Skin epidermis (tissue), 12 donors: ENCODE results near the gene MEA1.
"Not testable (repeated sequence)": the region's sequence is repeated elsewhere in the genome, so short reads cannot be mapped to it uniquely, and the experiment has no call there.

Source experiments
- H3K27ac ChIP-seq, 21 experiments: fragments of 200-600 bp; sonication (generic) in 11 of 21; one replicate each; pipeline ENCODE4 v1.5.0; 2020; ENCODE audit warnings: mild to moderate bottlenecking in 3 of 21, inconsistent platforms in 2 of 21, moderate library complexity in 2 of 21
- H3K4me3 ChIP-seq, 7 experiments: fragments of 200-600 bp; sonication (generic) in 2 of 7; one replicate each; pipeline ENCODE4 v1.5.0; 2020; ENCODE audit warnings: inconsistent platforms in 2 of 7, mild to moderate bottlenecking in 2 of 7, moderate library complexity in 1 of 7

The MEA1 gene

DNA sequence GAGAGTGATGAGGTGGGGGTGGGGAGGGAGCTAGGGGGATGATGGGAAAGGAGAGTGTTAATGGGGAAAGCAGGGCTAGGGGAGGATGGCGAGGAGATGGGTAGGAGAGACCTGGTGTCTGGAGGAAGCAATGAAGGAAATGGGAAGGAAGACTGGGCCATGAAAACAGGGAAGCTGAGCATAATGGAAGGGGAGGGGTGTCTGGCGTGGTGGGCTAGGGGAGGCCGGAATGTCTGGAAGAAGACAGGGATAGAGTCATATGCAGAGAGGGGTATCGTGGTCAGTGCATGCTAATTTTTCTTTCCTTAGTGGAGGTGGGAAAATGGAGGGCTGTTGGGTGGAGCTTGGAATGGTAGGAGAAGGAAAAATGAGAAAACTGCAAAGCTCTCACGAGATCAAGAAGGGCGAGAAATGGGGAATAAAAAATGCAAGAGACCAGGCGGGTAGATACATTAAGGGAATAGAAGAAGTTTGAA, 726 bp upstream of the MEA1 start:
- H3K4me3 ChIP-seq, result peak overlapping the region; percentile 50 to 78 (median 73)
- peak overlapping the region in 20 of 21 experiments; percentile 60 to 92 (median 80) for H3K27ac ChIP-seq

DNA sequence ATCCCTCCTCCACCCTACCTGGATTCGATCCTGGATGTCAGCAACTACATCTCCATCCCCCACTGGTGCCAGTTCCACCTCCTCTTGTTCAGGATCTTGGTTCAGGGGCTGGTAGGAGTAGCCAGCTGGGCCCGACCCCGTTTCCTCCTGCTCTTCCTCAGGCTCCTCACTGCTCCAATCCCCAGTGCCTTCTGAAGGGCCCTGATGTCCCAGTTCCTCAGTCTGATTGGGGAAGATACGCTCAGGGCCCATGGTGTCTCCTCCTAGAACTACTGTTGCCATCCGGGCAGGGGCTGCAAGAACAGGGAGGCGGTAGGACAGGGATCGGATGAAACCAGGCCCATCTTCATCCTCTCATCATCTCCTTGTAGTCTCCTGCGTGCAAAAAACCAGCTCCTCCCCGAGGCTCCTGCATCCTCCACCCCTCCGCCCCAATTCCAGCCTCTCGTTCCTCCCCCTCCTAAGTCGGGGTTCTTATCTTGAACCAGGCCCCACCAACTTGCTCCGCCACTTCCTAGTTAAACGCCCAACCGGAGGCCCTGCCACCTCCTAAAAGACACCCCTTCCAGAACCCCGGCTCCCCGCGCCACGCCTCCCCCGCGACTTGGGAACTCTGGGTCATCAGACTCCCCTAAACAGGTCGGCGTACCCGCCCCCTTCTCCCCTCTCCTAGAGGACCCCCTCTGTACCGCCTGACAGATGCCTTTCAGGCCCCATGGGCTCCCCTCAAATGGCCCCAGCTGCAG, 476 bp downstream of the MEA1 start:
- H3K27ac ChIP-seq, result peak overlapping the region in 20 of 21 experiments; percentile 61 to 92 (median 82)
- H3K4me3 ChIP-seq, result peak overlapping the region; percentile 50 to 78 (median 73)

DNA sequence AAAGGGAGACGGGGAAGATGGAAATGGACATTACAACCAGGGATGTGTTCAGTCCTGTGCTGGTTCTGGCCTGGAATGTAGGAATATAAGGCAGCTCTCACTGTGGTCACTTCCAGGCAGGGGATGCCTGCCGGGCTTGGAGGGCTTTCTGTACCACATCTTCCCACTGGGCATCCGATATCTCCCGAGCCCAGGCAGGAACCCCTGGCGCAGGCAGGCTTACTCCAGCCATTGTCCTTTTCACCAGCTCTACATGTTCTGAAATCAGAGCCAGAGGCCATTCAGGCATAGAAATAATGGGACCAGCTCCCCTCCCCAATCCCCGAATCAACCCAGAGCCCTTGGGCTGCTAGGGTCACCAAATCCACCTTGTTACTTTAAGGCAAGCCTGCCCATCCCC, 1.4 kb downstream of the MEA1 start:
- Histone ChIP-seq H3K4me3 (peak overlapping the region in 3 of 7 experiments; percentile 60 to 78 (median 77)), H3K27ac (peak overlapping the region in 8 of 21 experiments; percentile 80 to 90 (median 85))

DNA sequence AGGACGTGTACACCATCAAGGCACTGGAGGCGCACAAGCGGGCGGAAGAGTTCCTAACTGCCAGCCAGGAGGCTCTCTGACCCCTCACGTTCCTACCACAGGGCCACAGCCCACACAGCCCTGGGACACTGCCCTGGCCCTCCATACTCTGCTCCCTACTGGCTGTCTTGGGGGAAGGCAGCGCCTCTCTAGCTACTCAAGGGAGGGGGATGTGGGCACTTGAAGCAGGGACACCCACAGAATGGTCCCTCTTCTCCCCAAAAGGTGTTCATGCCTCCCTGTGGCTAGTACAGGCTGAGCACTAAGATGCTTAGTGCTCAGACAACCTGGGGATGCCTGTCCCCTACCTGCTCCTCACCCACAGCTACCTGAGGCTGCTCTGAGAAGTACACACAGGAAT, 2.5 kb downstream of the MEA1 start:
- Histone ChIP-seq H3K4me3 (no peak overlapping the region), H3K27ac (no peak overlapping the region)

DNA sequence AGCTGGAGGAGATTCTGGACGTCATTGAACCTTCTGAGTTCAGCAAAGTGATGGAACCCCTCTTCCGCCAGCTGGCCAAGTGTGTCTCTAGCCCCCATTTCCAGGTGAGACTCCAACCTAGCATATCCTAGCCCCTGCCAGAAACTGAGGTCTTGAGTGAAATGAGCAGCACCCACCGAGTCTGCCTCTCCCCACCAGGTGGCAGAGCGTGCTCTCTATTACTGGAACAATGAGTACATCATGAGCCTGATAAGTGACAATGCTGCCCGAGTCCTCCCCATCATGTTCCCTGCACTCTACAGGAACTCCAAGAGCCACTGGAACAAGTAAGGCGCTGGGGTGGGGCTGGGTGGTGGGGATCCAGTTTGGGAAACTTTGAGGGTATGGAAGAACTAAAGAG, 4.6 kb downstream of the MEA1 start:
- H3K27ac ChIP-seq, result no peak overlapping the region
- H3K4me3 ChIP-seq, result no peak overlapping the region

DNA sequence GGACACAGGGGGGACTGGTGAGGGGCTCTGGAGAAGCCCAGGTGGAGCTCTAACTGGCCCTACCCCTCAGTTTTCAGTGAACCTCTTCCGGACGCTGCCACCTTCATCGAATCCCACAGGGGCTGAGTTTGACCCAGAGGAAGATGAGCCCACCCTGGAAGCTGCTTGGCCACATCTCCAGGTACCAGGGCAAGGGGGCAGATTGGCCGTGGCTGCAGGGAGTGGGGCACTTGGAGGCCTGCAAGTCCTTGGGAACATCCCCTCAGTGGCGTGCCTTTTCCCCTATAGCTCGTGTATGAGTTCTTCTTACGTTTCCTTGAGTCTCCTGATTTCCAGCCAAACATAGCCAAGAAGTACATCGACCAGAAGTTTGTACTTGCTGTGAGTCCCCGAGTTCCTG, 6.6 kb downstream of the MEA1 start:
- Histone ChIP-seq H3K27ac (no peak overlapping the region), H3K4me3 (no peak overlapping the region)

DNA sequence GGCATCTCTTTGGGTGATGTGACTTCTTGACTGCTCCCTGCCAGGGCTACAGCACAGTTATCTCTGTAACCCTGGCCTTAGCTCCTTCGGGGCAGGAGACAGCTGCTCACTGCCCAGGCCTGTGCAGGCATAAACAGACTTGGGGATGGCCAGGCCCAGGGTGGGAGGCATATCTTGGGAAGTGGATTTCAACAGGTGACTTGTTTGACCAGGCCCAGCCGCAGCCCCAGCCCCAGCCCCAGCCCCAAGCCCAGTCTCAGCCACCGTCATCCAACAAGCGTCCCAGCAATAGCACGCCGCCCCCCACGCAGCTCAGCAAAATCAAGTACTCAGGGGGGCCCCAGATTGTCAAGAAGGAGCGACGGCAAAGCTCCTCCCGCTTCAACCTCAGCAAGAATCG, 7.5 kb downstream of the MEA1 start:
- H3K4me3 ChIP-seq, result no peak overlapping the region
- H3K27ac ChIP-seq, result no peak overlapping the region

DNA sequence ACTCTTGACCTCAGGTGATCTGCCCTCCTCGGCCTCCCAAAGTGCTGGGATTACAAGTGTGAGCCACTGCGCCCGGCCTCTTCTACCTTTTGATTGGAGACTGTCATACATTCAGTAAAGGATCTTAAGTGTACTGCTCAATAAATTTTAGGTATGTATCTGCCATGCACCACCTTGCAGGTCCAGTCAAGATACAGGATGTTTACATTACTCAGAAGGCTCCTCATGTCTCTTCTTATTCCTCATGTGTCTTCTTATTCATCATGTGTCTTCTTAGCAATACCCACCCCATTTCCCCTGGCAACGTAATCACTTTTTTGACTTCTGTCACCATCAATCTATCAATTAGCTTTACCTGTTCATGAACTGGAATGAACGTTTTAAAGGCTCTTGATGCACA, 7.9 kb downstream of the MEA1 start:
- Histone ChIP-seq H3K27ac (no peak overlapping the region), H3K4me3 (no peak overlapping the region)

DNA sequence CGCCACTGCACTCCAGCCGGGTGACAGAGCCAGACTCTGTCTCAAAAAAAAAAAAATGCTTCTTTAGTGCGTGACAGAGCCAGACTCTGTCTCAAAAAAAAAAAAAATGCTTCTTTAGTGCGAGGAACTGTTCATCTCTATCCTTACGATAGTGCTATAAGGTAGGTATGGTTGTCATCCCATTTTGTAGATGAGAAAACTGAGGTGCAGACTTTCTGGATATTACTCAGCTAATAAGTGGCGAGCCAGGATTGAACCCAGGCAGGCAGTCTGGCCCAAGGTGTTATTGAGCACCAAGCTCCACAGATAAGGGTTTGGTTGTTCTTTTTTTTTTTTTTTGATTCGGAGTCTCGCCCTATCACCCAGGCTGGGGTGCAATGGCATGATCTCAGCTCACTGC, 11.9 kb downstream of the MEA1 start:
- H3K4me3 ChIP-seq, result no peak overlapping the region
- H3K27ac ChIP-seq, result no peak overlapping the region

DNA sequence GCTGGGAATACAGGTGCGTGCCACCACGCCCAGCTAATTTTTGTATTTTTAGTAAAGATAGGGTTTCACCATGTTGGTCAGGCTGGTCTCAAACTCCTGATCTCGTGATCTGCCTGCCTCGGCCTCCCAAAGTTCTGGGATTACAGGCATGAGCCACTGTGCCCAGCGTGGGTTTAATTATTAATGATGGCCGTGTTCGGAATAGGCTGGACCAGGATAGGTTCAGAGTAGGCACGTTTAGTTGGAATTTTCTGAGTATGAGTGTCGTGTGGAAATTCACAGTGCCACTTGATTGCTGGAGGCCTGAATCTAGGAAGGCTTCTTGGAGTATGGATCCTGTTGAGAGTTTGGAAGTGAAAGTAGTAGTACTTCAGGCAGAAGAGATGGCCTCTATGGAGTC, 15.5 kb downstream of the MEA1 start:
- not testable (repeated sequence) for H3K4me3 ChIP-seq, H3K27ac ChIP-seq

DNA sequence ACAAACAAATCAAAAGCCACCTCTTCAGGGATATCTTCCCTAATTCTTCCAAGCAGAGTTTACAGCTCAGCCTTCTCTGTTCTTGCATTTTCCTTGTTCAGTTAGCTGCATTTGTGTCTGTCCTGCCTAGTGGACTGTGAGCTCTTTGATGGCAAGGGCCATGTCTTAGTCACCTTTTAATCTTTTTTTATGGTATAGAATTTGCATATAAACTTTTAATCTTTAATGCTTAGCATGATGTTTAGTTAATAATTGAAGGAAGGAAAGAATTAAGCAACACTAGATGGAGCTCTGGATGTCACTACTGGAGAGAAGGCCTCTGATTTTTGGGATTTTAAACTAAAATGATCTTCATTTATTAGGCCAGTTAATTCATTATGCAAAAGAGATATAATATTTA, 17.2 kb downstream of the MEA1 start:
- H3K27ac ChIP-seq, result no peak overlapping the region

DNA sequence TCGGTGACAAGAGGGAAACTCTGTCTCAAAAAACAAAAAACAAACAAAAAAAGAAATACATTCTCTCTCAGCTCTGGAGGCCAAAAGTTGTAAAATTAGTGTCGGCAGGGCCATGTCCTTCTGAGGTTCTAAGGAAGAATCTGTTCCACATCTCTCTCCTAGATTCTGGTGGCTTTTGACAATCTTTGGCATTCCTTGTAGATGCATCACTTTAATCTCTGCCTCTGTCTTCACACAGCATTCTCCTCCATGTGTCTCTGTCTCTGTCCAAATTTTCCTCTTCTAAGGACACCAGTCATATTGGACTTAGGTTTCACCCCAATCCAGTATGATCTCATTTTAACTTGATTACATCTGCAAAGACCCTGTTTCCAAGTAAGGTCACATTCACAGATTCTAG, 20.3 kb downstream of the MEA1 start:
- H3K27ac ChIP-seq, result no peak overlapping the region
- no peak overlapping the region for H3K4me3 ChIP-seq

More for the DNA sequence above, 17.2 kb downstream of the MEA1 start:
- no peak overlapping the region for H3K4me3 ChIP-seq

DNA sequence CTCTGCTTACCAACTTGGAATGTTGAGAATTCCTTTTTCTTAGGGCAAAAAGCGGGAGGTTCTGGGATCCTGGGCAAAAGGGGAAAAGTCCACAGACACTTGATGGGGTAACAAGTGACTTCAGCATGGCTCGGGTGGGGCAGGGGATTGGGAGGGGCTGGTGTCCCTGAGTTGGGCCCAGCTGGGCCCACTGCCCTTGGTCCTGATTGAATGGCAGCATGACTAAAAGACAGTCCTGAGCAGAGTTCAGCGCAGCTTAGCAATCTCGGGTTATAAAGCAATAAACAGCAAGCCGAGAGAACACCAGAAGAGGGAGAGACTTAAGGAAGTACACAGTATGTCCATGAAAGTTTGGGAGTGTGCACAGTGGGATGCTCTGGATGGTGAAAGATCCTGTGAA, 23.8 kb downstream of the MEA1 start:
- H3K27ac ChIP-seq, result no peak overlapping the region
- no peak overlapping the region for H3K4me3 ChIP-seq

DNA sequence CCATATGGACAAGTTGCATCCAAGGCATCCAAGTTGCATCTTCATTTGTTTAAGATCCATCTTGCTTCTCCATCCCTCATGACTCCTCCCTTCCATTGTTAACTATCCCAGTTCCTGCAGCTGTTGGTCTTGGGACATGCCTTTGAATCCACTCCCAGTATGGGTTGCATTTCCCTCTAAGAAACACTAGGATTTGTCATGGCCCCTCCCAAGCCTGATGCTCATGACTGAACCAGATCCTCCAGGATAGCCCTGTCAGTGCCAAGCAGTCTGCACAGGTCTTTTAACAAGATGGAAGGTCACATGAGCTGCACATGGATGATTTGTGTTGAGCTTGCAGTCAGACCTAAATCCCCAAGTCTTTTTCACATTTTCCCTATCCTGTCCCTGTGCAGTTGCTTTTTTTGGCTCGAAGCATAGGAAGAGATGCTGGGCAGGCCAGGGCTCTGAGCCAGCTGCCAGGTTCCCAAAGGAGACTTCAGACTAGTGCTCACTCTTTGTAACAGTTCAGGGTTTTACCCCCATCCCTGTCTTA, 25.2 kb downstream of the MEA1 start:
- Histone ChIP-seq H3K27ac (no peak overlapping the region), H3K4me3 (no peak overlapping the region)

DNA sequence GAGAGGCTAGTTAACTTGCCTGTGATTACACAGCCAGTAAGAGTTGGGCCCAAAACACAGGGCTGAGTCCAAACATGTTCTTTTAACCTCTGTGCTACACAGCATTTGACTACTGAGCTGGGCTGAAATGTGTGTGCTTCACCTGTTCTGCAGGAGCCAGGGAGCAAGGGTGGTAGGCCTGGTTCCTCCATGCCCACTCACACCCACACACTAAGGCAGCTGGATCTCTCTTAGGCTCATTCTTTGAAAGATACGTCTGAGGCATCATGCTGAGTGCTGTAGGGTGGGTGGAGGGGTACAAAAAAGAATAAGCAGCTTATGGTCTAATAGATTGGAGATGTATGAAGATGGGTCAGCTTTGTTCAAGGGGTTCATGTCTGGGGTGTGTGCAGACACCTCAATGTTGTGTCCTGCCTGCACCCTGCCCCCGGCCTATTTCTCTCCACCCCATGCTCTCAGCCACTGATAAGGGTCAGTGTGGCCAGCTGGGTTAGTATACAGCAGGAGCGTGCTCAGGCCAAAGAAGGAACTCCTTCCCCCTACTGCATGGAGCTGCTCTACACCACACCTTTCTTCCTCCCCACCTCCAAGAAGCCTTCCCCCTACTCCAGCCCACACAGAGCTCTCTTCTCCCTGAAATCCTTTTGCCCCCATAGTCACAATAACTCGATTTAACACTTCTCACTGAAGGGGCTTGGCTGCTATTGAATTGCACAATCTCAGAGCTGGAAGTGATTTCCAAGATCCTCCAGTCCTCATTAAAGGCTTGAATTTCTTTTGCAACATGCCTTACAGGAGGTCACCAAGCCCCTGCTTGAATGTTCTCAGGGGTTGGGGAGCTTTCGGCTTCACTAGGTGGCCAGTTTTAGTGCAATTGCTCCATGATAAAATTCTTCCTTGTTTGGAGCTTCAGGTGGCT, 26.0 kb downstream of the MEA1 start:
- Histone ChIP-seq H3K27ac (peak overlapping the region in 1 of 21 experiments; percentile 31), H3K4me3 (no peak overlapping the region)

DNA sequence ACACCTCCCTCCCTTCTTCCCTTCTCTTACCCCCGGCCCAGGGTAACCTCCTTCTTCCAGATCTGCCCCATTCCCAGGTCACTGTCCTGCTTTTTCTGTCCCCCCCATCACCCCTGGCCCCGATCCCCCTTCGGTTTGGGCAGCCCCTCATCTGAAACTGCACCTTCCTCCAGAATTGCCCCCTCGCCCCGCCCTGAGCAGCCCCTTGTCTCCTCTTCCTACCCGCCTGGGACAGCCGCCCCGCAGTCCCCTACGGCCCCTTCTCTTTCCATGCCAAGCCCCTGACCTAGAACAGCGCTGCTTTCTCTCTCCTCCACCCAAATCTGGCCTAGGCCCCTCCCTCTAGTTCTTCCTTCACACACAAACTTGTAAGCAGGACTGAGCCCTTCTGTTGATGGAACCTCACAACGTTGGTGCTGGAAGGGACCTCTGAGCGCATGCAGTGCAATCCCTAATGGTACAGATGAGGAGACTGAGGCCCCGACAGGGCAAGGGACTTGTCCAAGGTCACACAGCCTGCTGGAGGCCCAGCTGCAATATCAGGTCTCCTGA, 28.7 kb downstream of the MEA1 start:
- Histone ChIP-seq H3K4me3 (peak overlapping the region; percentile 59 to 92 (median 75)), H3K27ac (peak overlapping the region in 20 of 21 experiments; percentile 71 to 97 (median 89))

DNA sequence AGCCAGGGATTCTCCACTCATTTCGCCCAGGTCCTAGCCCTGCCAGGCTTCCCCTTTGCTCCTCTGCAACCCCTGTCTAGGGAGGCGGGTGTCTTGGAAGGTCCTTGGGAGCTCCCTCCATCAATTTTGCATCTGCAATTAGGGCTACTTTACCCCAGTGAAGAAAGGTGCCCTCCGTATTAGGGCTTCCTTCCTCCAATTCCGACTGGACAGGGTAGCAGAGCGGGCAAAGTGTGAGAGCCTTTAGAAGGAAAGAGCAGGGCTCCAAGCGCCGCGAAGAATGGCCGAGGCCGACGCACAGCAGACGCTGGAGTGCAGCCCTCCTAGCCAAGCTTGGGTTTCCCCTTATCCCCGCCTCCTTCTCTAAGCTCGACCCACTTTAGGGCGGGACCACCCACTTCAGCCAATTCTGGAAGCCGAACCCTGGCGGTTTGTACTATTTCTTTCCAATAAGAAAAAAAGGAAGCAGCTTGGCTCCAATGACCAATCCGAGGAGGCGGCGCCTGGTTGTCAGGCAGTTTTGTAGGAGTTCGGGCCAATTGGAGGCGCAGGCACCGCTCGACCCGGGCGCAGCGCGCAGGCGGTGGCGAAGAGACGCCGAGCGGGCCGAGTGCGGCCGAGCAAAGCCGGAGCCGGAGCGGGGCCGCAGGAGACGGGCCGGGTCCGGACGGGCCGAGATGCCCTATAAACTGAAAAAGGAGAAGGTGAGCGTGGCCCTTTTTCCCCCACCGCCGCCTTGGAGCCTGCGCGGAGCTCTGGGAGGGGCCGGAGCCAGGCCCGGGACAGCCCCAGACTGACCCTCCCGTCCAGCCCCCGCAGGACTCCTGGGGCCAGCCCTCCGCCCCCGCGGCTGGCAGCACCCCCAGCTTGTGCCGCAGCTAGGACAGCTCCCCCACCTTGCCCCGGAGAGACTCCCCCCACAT, 29.5 kb downstream of the MEA1 start, which contains the start of gene PPP2R5D:
Gene PPP2R5D, plus strand, starts transcription at position 570 of the 923 bp plus-strand sequence. Its CDS starts 108 bp downstream, at position 678.
- Histone ChIP-seq H3K4me3 (peak within 1 kb of the TSS; percentile 59 to 92 (median 75)), H3K27ac (peak within 1 kb of the TSS; percentile 71 to 97 (median 89))

DNA sequence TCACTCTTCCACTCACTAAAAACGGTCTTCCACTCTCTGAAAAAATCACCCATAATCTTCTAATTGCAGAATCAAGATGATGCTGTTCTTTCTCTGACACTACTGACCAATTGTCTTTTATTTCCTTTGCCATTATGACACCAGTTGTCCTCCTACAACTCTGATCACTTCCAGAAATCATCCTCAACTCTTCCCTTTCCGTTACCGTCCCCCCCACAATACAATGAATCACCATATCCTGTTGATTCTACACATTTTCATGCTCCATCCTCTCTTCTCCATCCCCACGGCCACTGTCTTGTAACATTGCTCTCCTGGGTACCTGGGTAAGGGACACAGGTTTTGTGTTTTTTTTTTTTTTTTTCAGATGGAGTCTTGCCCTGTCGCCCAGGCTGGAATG, 31.9 kb downstream of the MEA1 start:
- Histone ChIP-seq H3K27ac (no peak overlapping the region), H3K4me3 (no peak overlapping the region)
